SU-DHL-6 (cell line): ENCODE results near the gene OTOF.

Source experiments
- H2AFZ ChIP-seq: fragments of 200-600 bp; sonication (generic); 2 replicates; pipeline ENCODE4 v1.6.1; 2014; ENCODE audit warnings: low read depth, mild to moderate bottlenecking, moderate library complexity, mixed read lengths, antibody characterized with exemption, low read length; ENCODE audit not compliant: severe bottlenecking
- H3F3A ChIP-seq: fragments of 200-600 bp; shearing (Covaris generic); 2 replicates; pipeline ENCODE4 v1.6.0; 2016; ENCODE audit warnings: antibody characterized with exemption, mild to moderate bottlenecking; ENCODE audit not compliant: insufficient read depth
- H3K27ac ChIP-seq: fragments of 200-600 bp; sonication (generic); 2 replicates; pipeline ENCODE4 v1.5.1; 2016; ENCODE audit warnings: low read depth, mild to moderate bottlenecking, low read length, moderate library complexity, mixed read lengths
- H3K27me3 ChIP-seq: fragments of 200-600 bp; sonication (generic), shearing (Covaris generic); 2 replicates; pipeline ENCODE4 v1.6.0; 2014; ENCODE audit warnings: mild to moderate bottlenecking, low read length
- H3K36me3 ChIP-seq: fragments of 200-600 bp; sonication (generic); 2 replicates; pipeline ENCODE4 v1.6.1; 2014; ENCODE audit warnings: mild to moderate bottlenecking, low read length, mixed read lengths
- H3K4me2 ChIP-seq: fragments of 300-600, 200-600 bp; shearing (Covaris generic), sonication (generic); 2 replicates; pipeline ENCODE4 v1.6.0; 2014; ENCODE audit warnings: low read length, low read depth, mild to moderate bottlenecking; ENCODE audit not compliant: poor library complexity, severe bottlenecking
- H3K4me3 ChIP-seq: fragments of 200-600 bp; sonication (generic); 2 replicates; pipeline ENCODE4 v1.5.1; 2014; ENCODE audit warnings: antibody characterized with exemption, low read length, mild to moderate bottlenecking, mixed read lengths; ENCODE audit not compliant: insufficient read depth, poor library complexity, severe bottlenecking
- H3K79me2 ChIP-seq: fragments of 200-600 bp; sonication (generic); 2 replicates; pipeline ENCODE4 v1.6.1; 2014; ENCODE audit warnings: mild to moderate bottlenecking, low read length, moderate library complexity; ENCODE audit not compliant: insufficient read depth
- H3K9ac ChIP-seq: fragments of 200-600 bp; sonication (generic); 2 replicates; pipeline ENCODE4 v1.7.0; 2014; ENCODE audit warnings: mild to moderate bottlenecking, low read length
- H3K9me2 ChIP-seq: fragments of 200-600 bp; sonication (generic); replicated peaks from 2 replicates; pipeline ENCODE4 v1.6.1; 2014; ENCODE audit warnings: low read length; ENCODE audit not compliant: insufficient read depth
- H3K9me3 ChIP-seq: fragments of 200-600 bp; sonication (generic); 2 replicates; pipeline ENCODE4 v1.6.1; 2014; ENCODE audit warnings: low read length, mixed read lengths; ENCODE audit not compliant: insufficient read depth
- H4K20me1 ChIP-seq: fragments of 200-600 bp; sonication (generic); 2 replicates; pipeline ENCODE4 v1.6.1; 2014; ENCODE audit warnings: low read depth, mild to moderate bottlenecking, antibody characterized with exemption, low read length, moderate library complexity, mixed read lengths
- CTCF ChIP-seq: fragments of 200-600 bp; sonication (generic); IDR thresholded peaks from one replicate; pipeline ENCODE4 v1.5.1; 2017; ENCODE audit warnings: antibody characterized with exemption, mild to moderate bottlenecking, low read length, moderate library complexity; ENCODE audit not compliant: insufficient read depth, poor library complexity, severe bottlenecking
- EZH2phosphoT487 ChIP-seq: fragments of 200-600 bp; sonication (generic), shearing (Covaris generic); conservative IDR thresholded peaks from 2 replicates; pipeline ENCODE4 v1.6.1; 2018; ENCODE audit warnings: mild to moderate bottlenecking, antibody characterized with exemption, low read length, moderate library complexity, mixed read lengths

Gene OTOF

GRCh38 chr2:26461601-26462023, 16.3 kb downstream of the OTOF start:
- H3K27ac ChIP-seq: no peak overlapping the region
- no peaks in the 10 kb centered on the region for H3K27me3 ChIP-seq
- no peaks in the 10 kb centered on the region for H3K9me3 ChIP-seq
- no peak overlapping the region for H3K9ac ChIP-seq
- no peaks in the 10 kb centered on the region for H4K20me1 ChIP-seq
- TF ChIP-seq CTCF (no peak), EZH2phosphoT487 (no peak)
- no peaks in the 10 kb centered on the region for H3K36me3 ChIP-seq
- no peak overlapping the region for H3K4me3 ChIP-seq
- H2AFZ ChIP-seq: no peak overlapping the region
- H3K4me2 ChIP-seq: no peak overlapping the region
- H3F3A ChIP-seq: no peaks in the 10 kb centered on the region
- H3K79me2 ChIP-seq: no peaks in the 10 kb centered on the region
- H3K9me2 ChIP-seq: no peaks in the 10 kb centered on the region

GRCh38 chr2:26460613-26461031, 17.3 kb downstream of the OTOF start:
- no peak overlapping the region for H3K4me3 ChIP-seq
- TF ChIP-seq CTCF (no peak), EZH2phosphoT487 (no peak)
- no peaks in the 10 kb centered on the region for H3F3A ChIP-seq
- H3K27me3 ChIP-seq: no peaks in the 10 kb centered on the region
- no peak overlapping the region for H3K4me2 ChIP-seq
- H2AFZ ChIP-seq: no peak overlapping the region
- no peaks in the 10 kb centered on the region for H3K9me2 ChIP-seq
- no peaks in the 10 kb centered on the region for H4K20me1 ChIP-seq
- no peak overlapping the region for H3K27ac ChIP-seq
- no peaks in the 10 kb centered on the region for H3K79me2 ChIP-seq
- no peak overlapping the region for H3K9ac ChIP-seq
- no peaks in the 10 kb centered on the region for H3K9me3 ChIP-seq
- no peaks in the 10 kb centered on the region for H3K36me3 ChIP-seq

DNA sequence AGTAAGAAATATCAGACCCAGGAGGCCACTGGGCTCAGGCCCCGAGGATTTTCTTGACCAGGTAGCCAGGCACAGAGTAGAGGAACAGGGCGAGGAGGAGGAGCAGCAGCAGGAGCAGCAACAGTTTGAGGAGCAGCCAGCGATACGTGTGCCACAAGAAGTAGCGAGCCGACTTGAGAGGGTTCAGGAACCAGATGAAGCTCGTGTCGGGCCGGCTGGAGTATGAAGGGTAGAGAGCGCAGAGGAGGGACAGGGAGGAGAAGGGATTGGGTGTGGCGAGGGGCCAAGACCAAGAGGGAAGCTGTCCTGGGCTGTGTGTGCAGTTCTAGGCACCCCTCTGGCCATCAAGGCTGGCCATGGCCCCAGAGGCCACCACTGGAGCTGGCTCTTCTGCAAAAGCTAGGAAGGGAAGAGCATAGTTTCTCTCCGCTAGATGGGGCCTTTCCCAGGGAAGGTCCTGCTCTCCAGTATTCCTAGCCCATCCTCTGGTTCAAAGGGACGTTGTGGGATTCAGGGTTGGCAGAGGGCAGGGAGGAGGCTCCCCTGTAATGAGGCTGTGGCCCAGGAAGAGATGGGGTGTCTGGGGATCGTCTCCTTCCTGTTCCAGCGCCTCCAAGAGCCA, 17.8 kb downstream of the OTOF start:
- H3F3A ChIP-seq: no peaks in the 10 kb centered on the region
- no peaks in the 10 kb centered on the region for H3K9me2 ChIP-seq
- H3K4me2 ChIP-seq: no peak overlapping the region
- H3K79me2 ChIP-seq: no peaks in the 10 kb centered on the region
- H3K9ac ChIP-seq: no peak overlapping the region
- H3K27me3 ChIP-seq: no peaks in the 10 kb centered on the region
- no peak overlapping the region for H3K27ac ChIP-seq
- H4K20me1 ChIP-seq: no peaks in the 10 kb centered on the region
- no peaks in the 10 kb centered on the region for H3K9me3 ChIP-seq
- TF ChIP-seq EZH2phosphoT487 (no peak), CTCF (no peak)
- H3K4me3 ChIP-seq: no peak overlapping the region
- no peak overlapping the region for H2AFZ ChIP-seq
- no peaks in the 10 kb centered on the region for H3K36me3 ChIP-seq
